Esophagus muscularis mucosa (tissue), 3 donors: ENCODE measurements around the gene FSHR.

Source experiments
- CTCF ChIP-seq, 3 experiments: fragments of 200-600 bp in 2 of 3; fragments of 450-650 bp in 1 of 3; sonication (generic) in 2 of 3; IDR thresholded peaks; one replicate each; pipeline ENCODE4 v1.5.1; 2017 to 2019; ENCODE audit warnings: antibody characterized with exemption in 3 of 3, mild to moderate bottlenecking in 2 of 3, moderate library complexity in 1 of 3
- POLR2A ChIP-seq: fragments of 450-650 bp; IDR thresholded peaks from one replicate; pipeline ENCODE4 v1.6.1; 2017; ENCODE audit warnings: antibody characterized with exemption, moderate library complexity, mild to moderate bottlenecking, low read depth
- POLR2AphosphoS5 ChIP-seq, 2 donors: sonication (generic); formaldehyde crosslinking; IDR thresholded peaks; one replicate each; pipeline ENCODE4 v1.6.1; 2017; ENCODE audit warnings: antibody characterized with exemption in 2 of 2

GRCh38 chr2:49122107-49122506 is 32.2 kb downstream of the FSHR start:
- no peak for TF ChIP-seq CTCF (IDR thresholded peaks at IDR 0.05)
- TF ChIP-seq POLR2A = no peak
- TF ChIP-seq POLR2AphosphoS5 (IDR thresholded peaks at IDR 0.05) = no peak
